GM21717 (cell line): Measurements from ENCODE around the gene PLSCR5.

ENCODE experiments used
- ATAC-seq: cut with Tn5 transposase; IDR thresholded peaks from one replicate; pipeline ENCODE4 v1.9.1; 2021; ENCODE audit warnings: mild to moderate bottlenecking, moderate library complexity; ENCODE audit not compliant: unreplicated experiment

Gene PLSCR5

DNA sequence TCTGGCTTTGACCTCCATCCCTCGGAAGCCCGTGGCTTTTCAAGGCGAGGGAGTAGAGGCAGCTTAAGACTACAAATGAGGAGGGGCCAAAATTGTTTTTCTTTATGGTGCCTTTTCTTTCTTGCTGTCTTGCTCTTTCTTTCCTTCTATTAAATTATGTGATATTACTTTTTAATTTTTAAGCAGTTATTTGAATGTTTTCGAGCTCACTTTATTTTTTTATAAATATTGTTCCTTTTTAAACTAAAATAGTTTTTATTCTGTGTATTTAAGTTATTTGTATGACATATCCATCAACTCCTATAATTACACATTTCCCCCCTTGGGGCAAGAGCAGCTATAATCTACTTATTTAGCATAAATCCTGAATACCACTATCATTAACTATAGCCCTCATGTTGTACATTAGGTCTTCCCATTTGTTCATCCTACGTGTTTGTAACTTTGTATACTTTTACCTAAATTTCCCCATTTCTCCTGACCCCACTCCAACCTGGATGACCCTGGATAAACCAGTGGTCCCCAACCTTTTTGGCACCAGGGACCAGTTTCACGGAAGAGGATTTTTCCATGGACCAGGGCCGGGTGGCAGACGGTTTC, 60.1 kb downstream of the PLSCR5 start:
- ATAC-seq: no peak

GRCh38 chr3:146544002-146544928, 60.9 kb downstream of the PLSCR5 start, which contains the start of gene PLSCR1:
Gene PLSCR1 (minus strand): TSS chr3:146544607. CDS start chr3:146536552, 8,055 bp downstream.
- ATAC-seq: peak; percentile 85

- no peak for ATAC-seq
Measured at GRCh38 chr3:146543461-146544001, 61.6 kb downstream of the PLSCR5 start.

GRCh38 chr3:146542978-146543377, 62.2 kb downstream of the PLSCR5 start:
- ATAC-seq: no peak

DNA sequence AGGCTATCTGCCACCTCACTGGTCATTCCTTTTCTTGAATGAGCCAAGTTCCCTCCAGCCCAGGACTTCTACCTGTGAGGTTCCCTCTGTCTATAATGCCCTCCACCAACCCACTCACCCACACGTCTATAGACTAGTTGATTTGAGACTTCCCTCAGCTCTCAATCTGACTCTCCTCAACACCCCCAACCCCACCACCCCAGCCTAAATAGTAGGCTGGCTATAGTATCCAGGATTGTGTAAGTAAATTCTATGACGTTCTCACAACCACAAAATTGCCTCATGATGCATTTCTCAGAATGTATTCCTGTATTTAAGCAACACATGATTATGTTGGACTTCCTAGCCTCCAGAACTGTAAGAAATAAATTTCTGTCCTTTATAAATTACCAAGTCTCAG, 63.0 kb downstream of the PLSCR5 start:
- ATAC-seq: no peak

GRCh38 chr3:146540978-146541377, 64.2 kb downstream of the PLSCR5 start:
- no peak for ATAC-seq

GRCh38 chr3:146540236-146540635, 64.9 kb downstream of the PLSCR5 start:
- ATAC-seq: peak; percentile 19

DNA sequence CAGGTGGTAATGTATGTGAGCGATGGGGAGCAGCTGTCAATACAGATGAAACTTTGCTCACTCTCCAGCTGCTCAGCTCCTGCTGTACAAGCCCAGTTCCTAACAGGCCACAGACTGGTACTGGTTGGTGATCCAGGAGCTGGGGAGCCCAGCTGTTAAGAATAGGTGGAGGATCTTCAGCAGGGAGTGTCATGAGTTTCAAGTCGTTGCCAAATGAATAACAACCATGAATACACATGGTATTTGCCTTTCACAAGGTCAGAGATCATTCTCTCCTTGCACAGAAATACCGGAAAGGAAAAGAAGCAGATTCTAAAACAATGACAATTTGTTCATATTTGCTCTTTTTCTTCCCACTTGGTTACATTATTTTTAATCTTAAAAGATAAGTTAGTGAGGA, 65.8 kb downstream of the PLSCR5 start:
- ATAC-seq: no peak

GRCh38 chr3:146537603-146538002, 67.5 kb downstream of the PLSCR5 start:
- ATAC-seq: no peak

DNA sequence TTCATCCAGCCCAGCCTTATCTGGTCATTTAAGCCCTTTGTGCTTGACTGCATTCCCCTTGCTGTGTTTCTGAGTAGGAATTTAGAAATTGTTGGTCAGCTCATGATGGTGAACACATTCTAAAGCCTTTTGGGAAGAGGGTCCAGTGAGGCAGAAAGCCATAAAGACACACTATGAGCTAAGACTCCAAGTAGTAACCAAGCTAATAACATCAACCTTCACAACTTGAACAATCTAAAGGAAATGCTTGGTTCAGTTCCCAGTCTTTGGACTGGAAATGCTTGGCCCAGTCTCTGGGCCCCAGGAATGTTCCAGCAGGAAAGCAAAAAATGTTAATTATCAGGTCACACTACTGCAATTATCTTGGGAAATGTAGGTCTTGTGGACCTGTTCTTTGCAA, 68.5 kb downstream of the PLSCR5 start:
- no peak for ATAC-seq
